Fibroblast of skin of scalp (primary cell): ENCODE results near the gene PDZRN3.
A peak's percentile ranks its signal among the peaks of the same experiment; 100 is the strongest.
"Not testable (repeated sequence)": the region's sequence is repeated elsewhere in the genome, so short reads cannot be mapped to it uniquely, and the experiment has no call there.

Experiments
- DNase-seq: peaks from one replicate; pipeline ENCODE4 v3.0.0-alpha.2; 2013

Gene PDZRN3

GRCh38 chr3:73586628-73587027 lies 38.1 kb downstream of the PDZRN3 start:
- DNase-seq: no peak

- no peak for DNase-seq
Observed at GRCh38 chr3:73586190-73586589, 38.6 kb downstream of the PDZRN3 start.

GRCh38 chr3:73584873-73585272 lies 39.9 kb downstream of the PDZRN3 start:
- no peak for DNase-seq

- no peak for DNase-seq
Observed at GRCh38 chr3:73582535-73582934, 42.2 kb downstream of the PDZRN3 start.

GRCh38 chr3:73581134-73581846 lies 43.5 kb downstream of the PDZRN3 start:
- peak; percentile 75 for DNase-seq

DNA sequence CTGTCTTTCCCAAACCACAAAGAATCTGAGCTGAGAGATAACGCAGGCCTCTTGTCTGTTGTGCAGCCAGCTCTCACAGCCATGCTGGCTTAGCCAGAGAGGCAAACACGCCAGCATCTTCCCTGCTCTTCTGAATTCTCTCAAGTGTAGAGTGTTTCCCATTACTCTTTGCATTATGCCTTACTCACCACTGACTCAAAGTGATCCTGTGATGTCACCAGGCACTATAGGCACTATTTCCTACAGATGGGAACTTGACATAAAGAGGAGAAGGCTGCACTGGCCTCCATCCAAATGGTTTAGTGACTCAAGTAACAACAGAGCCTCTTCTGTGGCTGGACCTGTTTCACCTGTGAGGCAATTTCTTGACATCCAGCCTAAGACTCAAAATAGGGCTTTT lies 44.4 kb downstream of the PDZRN3 start:
- peak; percentile 92 for DNase-seq

DNA sequence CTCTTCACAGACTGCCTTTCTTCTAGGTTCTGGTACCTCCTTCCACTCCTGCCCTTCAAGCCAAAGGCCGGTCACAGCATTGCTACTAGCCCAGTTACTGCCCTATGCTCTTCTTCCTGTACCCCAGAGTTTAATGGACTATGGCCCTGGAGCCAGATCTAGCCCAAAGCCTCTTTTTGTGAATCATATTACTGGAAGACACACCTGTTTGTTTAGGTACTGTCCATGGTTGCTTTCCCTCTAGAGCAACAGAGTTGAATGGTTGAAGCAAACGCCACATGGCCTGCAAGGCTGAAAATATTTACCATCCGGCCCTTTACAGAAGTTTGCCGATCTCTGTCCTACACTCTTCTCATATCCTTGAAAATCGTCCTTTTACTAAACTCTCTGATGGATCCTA lies 47.0 kb downstream of the PDZRN3 start:
- DNase-seq: no peak

GRCh38 chr3:73576999-73577461 lies 47.7 kb downstream of the PDZRN3 start:
- peak; percentile 66 for DNase-seq

DNA sequence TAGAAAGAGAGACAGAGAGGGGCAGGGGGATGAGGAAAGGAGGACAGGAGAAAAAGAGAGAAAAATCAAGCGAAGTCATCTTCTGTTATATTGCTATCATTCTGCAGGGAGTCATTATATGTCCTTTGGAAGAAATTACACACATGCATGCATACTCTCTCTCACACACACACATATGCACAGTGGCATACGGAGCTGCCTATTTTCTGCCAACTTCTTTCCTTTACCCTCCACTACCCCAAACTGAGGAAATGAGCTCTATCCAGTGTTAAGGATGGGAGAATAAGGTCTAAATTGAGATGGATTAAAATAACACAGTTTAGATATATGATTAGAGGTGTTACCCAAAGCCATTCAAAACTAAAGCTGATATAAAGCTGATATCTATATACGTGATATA lies 48.8 kb downstream of the PDZRN3 start:
- DNase-seq: no peak

GRCh38 chr3:73575519-73575918 lies 49.2 kb downstream of the PDZRN3 start:
- no peak for DNase-seq

DNA sequence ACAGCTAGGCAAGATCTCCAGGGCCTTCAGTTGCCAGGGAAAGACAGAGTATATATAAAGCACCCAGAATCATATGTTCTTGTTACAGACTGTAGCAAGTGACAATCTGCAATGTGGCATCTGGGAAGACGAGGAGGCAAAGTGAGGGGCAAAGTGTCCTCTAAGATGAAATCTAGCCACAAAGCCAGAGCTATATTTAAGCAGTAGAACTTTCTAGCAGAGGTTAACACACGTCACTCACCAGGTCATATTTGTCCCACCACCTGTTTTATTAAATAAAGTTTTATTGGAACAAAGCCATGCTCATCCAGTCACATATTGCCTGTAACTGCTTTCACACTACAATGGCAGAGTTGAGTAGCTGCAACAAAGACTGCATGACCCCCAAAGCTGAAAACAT lies 51.5 kb downstream of the PDZRN3 start:
- DNase-seq: no peak

DNA sequence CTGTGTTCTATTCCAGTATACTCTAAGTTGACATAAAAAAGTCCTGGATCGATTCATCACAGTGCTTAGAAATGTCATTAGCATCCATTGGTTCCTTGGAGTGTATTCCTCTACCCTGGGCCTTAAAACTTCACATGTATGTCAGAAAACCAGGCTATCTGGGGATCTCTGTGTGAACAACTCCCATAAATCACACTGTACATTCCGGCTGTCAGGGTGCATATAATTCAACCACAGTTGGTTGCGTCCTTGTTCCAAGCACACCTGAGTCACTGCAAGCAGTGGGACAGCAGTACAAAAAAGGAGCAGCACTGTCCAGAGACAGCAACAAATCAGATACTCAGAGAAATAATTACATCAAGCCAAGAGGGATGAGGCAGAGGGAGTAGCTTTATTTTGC lies 52.4 kb downstream of the PDZRN3 start:
- DNase-seq: peak; percentile 28

DNA sequence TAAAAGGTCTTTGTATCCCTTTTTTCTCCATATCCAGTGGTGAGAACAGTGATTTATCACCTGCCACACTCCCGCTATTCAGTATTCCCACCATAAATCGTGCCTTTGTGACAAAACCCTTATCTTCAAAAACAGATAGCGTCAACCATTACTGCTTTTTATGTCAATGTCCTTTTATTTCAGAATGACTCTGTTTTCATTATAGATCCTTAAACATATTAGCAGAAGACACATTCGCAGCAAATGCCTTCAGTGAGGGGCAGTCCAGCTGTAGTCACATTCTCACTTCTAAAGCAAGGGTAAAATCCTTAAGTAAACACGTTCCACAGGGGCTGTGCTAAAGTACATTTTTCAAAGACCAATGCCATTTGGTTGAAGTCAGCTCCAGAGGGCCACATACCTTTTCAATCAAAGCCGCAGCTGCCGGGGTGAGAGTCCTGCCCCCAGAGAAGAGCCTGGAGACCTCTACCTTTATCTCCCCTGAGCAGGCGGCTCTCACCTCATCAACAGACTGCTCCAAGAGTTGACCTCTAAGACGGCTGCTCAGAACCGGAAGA lies 53.4 kb downstream of the PDZRN3 start:
- peak; percentile 22 for DNase-seq

DNA sequence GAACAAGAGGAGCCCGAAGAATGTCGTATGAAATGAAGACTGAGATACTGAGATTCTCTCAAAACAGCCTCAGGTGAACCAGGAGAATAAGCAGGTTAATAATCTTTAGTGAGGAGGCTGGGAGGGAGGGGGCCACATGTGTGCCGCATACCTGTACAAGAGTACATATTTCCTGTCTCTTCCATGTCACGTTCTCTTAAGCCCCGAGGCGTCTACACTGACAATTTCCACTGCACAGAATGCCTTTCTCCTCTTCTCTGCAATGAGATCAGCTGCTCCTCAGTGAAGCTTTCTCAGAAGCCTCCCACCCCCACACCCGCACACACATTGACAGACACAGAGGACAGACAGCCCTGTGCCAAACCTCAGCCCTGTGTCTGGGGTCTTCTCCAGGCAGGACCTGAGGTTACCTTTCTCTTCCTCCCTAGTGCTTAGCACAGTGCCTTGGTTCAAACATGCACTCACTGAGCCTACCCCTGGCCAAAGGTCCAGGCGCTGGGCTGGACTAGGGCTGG lies 55.4 kb downstream of the PDZRN3 start:
- DNase-seq: no peak

- DNase-seq: no peak
Observed at GRCh38 chr3:73568371-73568862, 56.3 kb downstream of the PDZRN3 start.

- not testable (repeated sequence) for DNase-seq
Observed at GRCh38 chr3:73565374-73565773, 59.4 kb downstream of the PDZRN3 start.

GRCh38 chr3:73563896-73564582 lies 60.7 kb downstream of the PDZRN3 start:
- DNase-seq: peak; percentile 62

DNA sequence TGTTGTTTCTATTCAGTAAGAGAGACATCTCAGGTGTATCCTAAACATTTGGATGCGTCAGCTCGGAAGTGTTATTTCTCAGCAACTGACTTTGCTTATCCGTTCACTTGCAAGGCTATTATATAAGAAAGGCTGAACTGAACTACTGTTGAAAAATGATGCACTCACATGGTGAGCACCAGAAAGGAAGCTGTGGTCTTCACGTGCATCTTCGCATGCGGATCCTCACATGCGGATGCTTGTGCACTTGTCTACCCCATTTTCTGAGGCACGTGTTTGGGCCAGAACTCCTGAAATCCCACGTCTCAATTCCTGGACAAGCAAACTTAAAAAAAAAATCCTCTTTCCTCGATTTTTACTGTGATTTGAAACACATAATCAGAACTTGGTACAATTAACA lies 63.2 kb downstream of the PDZRN3 start:
- DNase-seq: no peak

GRCh38 chr3:73559749-73560148 lies 65.0 kb downstream of the PDZRN3 start:
- DNase-seq: no peak

- no peak for DNase-seq
Observed at GRCh38 chr3:73558727-73559075, 66.0 kb downstream of the PDZRN3 start.

DNA sequence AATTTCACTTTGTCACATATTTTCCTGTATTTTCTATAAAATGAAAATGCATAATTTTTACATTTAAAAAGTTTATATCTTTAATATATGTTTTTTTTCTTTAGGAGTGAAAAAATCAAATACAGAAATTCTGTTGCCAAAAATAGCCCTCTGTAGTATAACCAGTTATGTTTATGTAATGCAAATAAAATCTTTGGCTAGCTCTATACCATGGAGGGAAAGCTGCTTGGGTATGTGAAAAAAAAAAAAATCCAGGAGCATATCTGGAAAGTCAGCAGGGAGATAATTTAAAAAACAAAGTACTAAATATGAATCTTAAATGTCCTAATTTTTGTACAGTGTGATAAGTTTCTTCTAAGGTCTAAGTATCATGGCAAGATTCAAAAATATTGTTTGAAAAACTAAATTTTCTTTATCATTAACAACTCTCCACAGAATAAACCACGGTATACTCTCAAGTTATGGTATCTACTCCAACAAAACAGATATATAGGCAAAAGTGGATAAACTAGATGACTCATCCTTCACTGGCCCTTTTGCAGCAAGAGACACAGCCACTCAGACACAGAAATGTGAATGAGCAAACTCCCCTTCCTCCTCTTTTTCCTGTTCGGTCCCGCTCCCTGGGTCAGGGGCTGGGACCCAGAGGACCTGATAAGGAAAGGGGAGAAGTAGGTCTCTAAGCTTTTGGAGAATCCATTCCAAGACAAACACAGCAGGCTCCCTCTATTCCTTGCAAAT lies 66.6 kb downstream of the PDZRN3 start:
- peak; percentile 55 for DNase-seq

GRCh38 chr3:73556520-73557372 lies 68.0 kb downstream of the PDZRN3 start:
- DNase-seq: peak; percentile 57
